Thyroid gland (tissue), 4 donors: ENCODE measurements around the gene GSN. TPM values are rescaled to one million over a fixed set of nuclear protein-coding genes. Genes with fewer than 3 reads are reported as not detected.

ENCODE experiments used
- DNase-seq, 2 donors: peaks; one replicate each; pipeline ENCODE4 v3.0.0-alpha.2; 2019
- H3K27ac ChIP-seq, 3 donors: fragments of 200-600 bp; sonication (generic); 1 replicate in 2 of 3; 2 replicates in 1 of 3; pipeline ENCODE4 v1.5.1; 2016 to 2019; ENCODE audit warnings: mild to moderate bottlenecking in 1 of 3, moderate library complexity in 1 of 3
- H3K27me3 ChIP-seq: fragments of 200-600 bp; sonication (generic); one replicate; pipeline ENCODE4 v1.5.1; 2019
- H3K36me3 ChIP-seq, 2 donors: fragments of 200-600 bp; sonication (generic); one replicate each; pipeline ENCODE4 v1.5.1; 2016 to 2019
- H3K4me1 ChIP-seq, 2 donors: fragments of 200-600 bp; sonication (generic); one replicate each; pipeline ENCODE4 v1.5.1; 2017 to 2019
- H3K4me3 ChIP-seq, 3 donors: fragments of 200-600 bp; sonication (generic); replicated peaks in 1 of 3; 1 replicate in 2 of 3; 2 replicates in 1 of 3; pipeline ENCODE4 v1.5.1; 2016; ENCODE audit warnings: mild to moderate bottlenecking in 1 of 3
- H3K9me3 ChIP-seq: fragments of 200-600 bp; sonication (generic); one replicate; pipeline ENCODE4 v1.5.1; 2017
- POLR2A ChIP-seq, 2 donors: fragments of 450-650 bp; IDR thresholded peaks; one replicate each; pipeline ENCODE4 v1.6.1; 2017; ENCODE audit warnings: antibody characterized with exemption in 2 of 2, mild to moderate bottlenecking in 2 of 2, moderate library complexity in 1 of 2
- WGBS, 2 donors: methylation state at CpG; one replicate each; pipeline ENCODE4 v1.1.5; 2017; 5-methylcytosine and 5-hydroxymethylcytosine counted together
- intact Hi-C: fragments of 100-400 bp; cut with DNase I; formaldehyde crosslinking; loops from one replicate; pipeline ENCODE4 v1.15.1; 2023
- total RNA-seq, 4 donors: library from RNA; depleted of rRNA; stranded (reverse); fragments of >200 nt; gene quantifications; one replicate each; pipeline ENCODE4 v1.2.3, GENCODE V29; 2016
- TF ChIP-seq, protein P1 (sequence below), 6 experiments: fragments of 200-600 bp in 3 of 6; fragments of 450-650 bp in 3 of 6; sonication (generic) in 3 of 6; IDR thresholded peaks; one replicate each; pipeline ENCODE4 v1.5.1; 2016 to 2019; ENCODE audit warnings: antibody characterized with exemption in 6 of 6, mild to moderate bottlenecking in 2 of 6, inconsistent platforms in 1 of 6, moderate library complexity in 1 of 6

The GSN gene
- total RNA-seq, 4 donors from 2014 or later = 1,151 to 1,624 (median 1,443) TPM

DNA sequence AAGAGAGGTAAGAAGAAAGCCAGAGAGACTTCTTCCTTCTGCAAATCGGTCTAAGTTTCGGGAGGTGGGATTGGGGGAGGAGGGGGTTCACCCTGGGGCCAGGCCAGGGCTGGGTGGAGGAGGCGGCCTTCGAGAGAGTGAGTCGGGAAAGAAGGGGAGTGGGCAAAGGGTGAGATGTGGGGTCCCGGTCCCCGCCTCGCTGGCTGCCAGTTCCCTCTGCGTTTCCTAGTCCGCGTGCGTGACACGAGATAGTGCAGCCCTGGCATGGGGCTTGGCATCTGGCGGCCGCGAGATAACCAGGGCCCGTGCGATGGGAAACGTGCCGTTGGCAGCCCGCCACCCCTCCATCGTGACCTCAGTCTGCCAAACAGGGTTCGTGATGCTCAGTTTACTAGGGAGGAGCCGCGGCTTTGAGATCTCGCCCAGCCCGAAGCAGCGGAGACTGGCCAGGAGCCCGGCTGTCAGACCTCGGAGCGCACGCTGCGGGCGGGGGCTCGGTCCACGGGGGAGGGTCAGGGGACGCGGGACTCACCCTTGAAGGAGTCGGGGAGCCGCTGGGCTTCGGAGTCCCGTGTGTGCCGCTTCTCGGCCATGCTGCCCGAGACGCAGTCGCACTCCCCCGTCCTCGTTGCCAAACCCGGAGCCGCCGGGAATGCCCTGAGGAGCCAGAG, 101.8 kb downstream of the GSN start, which contains the start of gene STOM:
Gene STOM, minus strand, starts transcription at position 656 of the 671 bp plus-strand sequence. Its CDS starts 63 bp downstream, at position 593.
- Histone ChIP-seq H3K36me3 (no peaks in the 10 kb centered on the region), H3K4me3 (peak within 1 kb of the TSS; percentile 63 to 81 (median 71)), H3K9me3 (no peaks in the 10 kb centered on the region), H3K27me3 (no peaks in the 10 kb centered on the region), H3K27ac (peak within 1 kb of the TSS; percentile 86 to 93 (median 93)), H3K4me1 (peaks cover 32 to 59% of the 10 kb centered on the region in 2 donors)
- WGBS, 2 donors = 2 to 3% methylated on average over 31 to 37 of the region's 52 CpGs
- TF ChIP-seq, protein P1, sequence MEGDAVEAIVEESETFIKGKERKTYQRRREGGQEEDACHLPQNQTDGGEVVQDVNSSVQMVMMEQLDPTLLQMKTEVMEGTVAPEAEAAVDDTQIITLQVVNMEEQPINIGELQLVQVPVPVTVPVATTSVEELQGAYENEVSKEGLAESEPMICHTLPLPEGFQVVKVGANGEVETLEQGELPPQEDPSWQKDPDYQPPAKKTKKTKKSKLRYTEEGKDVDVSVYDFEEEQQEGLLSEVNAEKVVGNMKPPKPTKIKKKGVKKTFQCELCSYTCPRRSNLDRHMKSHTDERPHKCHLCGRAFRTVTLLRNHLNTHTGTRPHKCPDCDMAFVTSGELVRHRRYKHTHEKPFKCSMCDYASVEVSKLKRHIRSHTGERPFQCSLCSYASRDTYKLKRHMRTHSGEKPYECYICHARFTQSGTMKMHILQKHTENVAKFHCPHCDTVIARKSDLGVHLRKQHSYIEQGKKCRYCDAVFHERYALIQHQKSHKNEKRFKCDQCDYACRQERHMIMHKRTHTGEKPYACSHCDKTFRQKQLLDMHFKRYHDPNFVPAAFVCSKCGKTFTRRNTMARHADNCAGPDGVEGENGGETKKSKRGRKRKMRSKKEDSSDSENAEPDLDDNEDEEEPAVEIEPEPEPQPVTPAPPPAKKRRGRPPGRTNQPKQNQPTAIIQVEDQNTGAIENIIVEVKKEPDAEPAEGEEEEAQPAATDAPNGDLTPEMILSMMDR (IDR thresholded peaks at IDR 0.05) = peak in 1 of 6 experiments; percentile 16
- peak; percentile 92 to 95 for TF ChIP-seq POLR2A (IDR thresholded peaks at IDR 0.05)
- DNase-seq = peak; percentile 80 to 82
- intact Hi-C loops = no loop called here

DNA sequence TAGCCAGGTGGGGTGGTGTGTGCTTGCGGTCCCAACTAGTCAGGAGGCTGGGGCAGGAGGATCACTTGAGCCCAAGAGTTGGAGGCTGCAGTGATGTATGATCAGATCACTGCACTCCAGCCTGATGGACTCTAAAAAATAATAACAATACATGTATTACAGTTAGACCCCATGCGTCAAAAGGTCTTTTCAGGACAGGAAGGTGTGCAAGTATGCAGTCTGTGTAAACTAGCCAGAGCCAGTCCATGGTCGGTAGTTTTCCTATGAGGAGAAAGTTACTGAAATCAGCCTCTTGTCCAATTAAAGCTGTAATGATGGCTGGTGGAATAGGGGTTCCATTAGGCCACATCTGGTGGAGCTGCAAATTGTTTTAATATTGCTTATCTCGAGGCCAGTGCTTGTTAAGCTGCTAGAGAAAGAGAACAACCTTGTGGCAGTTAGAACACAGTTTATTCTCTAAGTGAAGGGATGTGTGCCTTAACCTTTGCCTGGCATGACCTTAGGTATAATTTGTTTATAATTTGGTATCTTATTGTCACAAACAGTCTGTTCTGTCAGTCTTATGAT, 103.6 kb downstream of the GSN start:
- no peak for DNase-seq
- 74 to 78% methylated on average over 4 of the region's 4 CpGs for WGBS, 2 donors
- intact Hi-C loops = no loop called here
- Histone ChIP-seq H3K4me1 (peaks cover 23 to 41% of the 10 kb centered on the region in 2 donors), H3K27me3 (no peaks in the 10 kb centered on the region), H3K9me3 (no peaks in the 10 kb centered on the region), H3K27ac (peak overlapping the region; percentile 33 to 93 (median 54)), H3K4me3 (no peak overlapping the region), H3K36me3 (no peaks in the 10 kb centered on the region)
- TF ChIP-seq, protein P1 (IDR thresholded peaks at IDR 0.05) = no peak
- TF ChIP-seq POLR2A (IDR thresholded peaks at IDR 0.05) = no peak

DNA sequence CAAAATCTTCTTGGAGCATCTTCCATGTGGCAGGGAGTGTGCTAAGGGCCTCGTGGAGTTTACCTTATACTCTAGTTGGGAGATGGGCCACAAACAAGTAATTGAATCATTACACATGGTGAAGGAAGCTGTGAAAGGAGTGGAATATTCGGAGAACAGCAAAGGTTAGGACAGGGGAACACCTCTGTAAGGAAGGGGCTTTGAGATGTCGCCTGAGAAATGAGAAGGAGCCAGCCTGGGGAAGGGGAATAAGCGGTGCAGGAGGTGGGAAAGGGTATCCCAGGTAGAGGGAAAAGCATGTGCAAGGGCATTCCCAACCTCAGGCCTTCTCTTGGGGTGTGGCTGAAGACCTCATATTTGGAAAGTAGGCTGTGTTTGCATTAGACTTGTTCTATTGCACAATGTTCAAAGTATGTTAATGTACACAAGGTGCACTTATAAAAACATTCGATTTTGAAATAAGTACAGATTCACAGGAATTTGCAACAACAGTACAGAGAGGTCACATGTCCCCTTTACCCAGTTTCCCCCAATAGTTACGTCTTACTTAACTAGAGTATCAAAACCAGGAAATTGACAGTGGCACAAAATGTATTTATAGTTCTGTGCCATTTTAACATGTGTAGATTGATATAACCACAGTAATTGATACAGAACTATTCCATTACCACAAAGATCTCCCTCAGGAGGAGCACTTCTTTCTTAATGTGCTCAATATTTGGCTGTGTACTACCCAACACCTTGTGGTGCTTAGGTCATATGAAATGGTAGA, 104.5 kb downstream of the GSN start:
- Histone ChIP-seq H3K9me3 (no peaks in the 10 kb centered on the region), H3K36me3 (no peaks in the 10 kb centered on the region), H3K4me3 (no peak overlapping the region), H3K4me1 (peaks cover 19 to 35% of the 10 kb centered on the region in 2 donors), H3K27ac (peak overlapping the region; percentile 33 to 93 (median 54)), H3K27me3 (no peaks in the 10 kb centered on the region)
- intact Hi-C loops = no loop called here
- WGBS, 2 donors = 72 to 76% methylated on average over 6 of the region's 6 CpGs
- DNase-seq = no peak
- TF ChIP-seq, protein P1 (IDR thresholded peaks at IDR 0.05) = no peak
- TF ChIP-seq POLR2A (IDR thresholded peaks at IDR 0.05) = no peak

DNA sequence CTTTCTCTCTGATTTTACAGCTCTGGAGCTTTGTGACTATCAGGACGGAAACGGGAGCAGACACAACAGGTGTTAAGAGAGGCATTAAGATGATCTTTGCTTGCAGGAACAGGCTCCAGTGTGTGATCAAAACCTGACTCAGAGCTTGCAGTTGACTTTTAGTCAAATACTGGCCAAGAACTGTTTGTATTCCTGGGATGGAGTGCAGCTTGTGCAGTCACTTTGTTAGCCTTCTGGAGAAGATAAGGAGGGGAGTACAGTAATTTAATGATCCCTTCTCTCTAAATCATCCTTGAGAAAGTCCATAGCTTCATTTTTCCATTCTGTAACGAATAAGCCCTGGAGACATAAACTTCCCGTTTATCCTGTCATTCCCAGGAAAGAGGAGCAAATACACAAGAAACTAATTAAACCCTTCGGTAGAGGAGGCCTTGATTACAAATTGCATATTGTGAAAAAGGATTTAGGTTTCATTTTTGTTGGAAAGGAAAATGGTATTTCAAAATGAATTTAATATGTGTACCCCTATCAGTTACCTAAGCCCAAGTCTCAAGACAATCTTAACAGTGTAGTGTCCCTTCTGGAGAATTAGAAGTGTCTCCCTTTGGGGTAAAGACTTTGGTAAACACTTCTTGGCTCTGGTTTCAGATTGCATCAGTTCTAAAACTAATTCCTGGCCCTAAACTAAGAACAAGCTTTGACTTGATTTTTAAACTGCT, 105.2 kb downstream of the GSN start:
- no peak for DNase-seq
- H3K9me3 ChIP-seq = no peaks in the 10 kb centered on the region
- H3K4me3 ChIP-seq = no peak overlapping the region
- TF ChIP-seq POLR2A (IDR thresholded peaks at IDR 0.05) = no peak
- TF ChIP-seq, protein P1 (IDR thresholded peaks at IDR 0.05) = no peak
- 54 to 55% methylated on average over 5 of the region's 5 CpGs for WGBS, 2 donors
- no peaks in the 10 kb centered on the region for H3K27me3 ChIP-seq
- H3K36me3 ChIP-seq = no peaks in the 10 kb centered on the region
- H3K27ac ChIP-seq = peak overlapping the region in 2 of 3 donors; percentile 54 to 93
- intact Hi-C loops = no loop called here
- peaks cover 12 to 29% of the 10 kb centered on the region in 2 donors for H3K4me1 ChIP-seq
